A204.1 (cell line): Measurements from ENCODE around the gene HEXB.
A peak's percentile ranks its signal among the peaks of the same experiment; 100 is the strongest.
"Not testable (repeated sequence)": the region's sequence is repeated elsewhere in the genome, so short reads cannot be mapped to it uniquely, and the experiment has no call there.

Experiments
- FAIRE-seq: peaks from 2 replicates; lab custom pipeline; 2012; peaks lifted over from hg19 to GRCh38; lab: Jason Lieb, UNC

Gene HEXB

GRCh38 chr5:74659172-74659571 is 25.9 kb upstream of the HEXB start:
- FAIRE-seq: no peak

GRCh38 chr5:74660140-74660539 is 24.9 kb upstream of the HEXB start:
- no peak for FAIRE-seq

- no peak for FAIRE-seq
Measured at GRCh38 chr5:74660873-74661272, 24.2 kb upstream of the HEXB start.

- no peak for FAIRE-seq
Measured at GRCh38 chr5:74664551-74664950, 20.5 kb upstream of the HEXB start.

GRCh38 chr5:74665273-74665672 is 19.8 kb upstream of the HEXB start:
- no peak for FAIRE-seq

GRCh38 chr5:74665816-74666215 is 19.2 kb upstream of the HEXB start:
- FAIRE-seq: no peak

- FAIRE-seq: no peak
Measured at GRCh38 chr5:74667396-74667795, 17.6 kb upstream of the HEXB start.

GRCh38 chr5:74669821-74670220 is 15.2 kb upstream of the HEXB start:
- FAIRE-seq: no peak

GRCh38 chr5:74670396-74671038 is 14.5 kb upstream of the HEXB start:
- no peak for FAIRE-seq

GRCh38 chr5:74672215-74672877 is 12.7 kb upstream of the HEXB start:
- no peak for FAIRE-seq

- FAIRE-seq: peak; percentile 79
Measured at GRCh38 chr5:74673011-74673790, 11.8 kb upstream of the HEXB start.

GRCh38 chr5:74676466-74676865 is 8.6 kb upstream of the HEXB start:
- FAIRE-seq: not testable (repeated sequence)

- not testable (repeated sequence) for FAIRE-seq
Measured at GRCh38 chr5:74678123-74678522, 6.9 kb upstream of the HEXB start.

- not testable (repeated sequence) for FAIRE-seq
Measured at GRCh38 chr5:74679300-74679699, 5.7 kb upstream of the HEXB start.

- no peak for FAIRE-seq
Measured at GRCh38 chr5:74679966-74680365, 5.1 kb upstream of the HEXB start.

- FAIRE-seq: no peak
Measured at GRCh38 chr5:74685979-74686631, 1.1 kb downstream of the HEXB start.

- FAIRE-seq: no peak
Measured at GRCh38 chr5:74686962-74687751, 2.1 kb downstream of the HEXB start.

GRCh38 chr5:74693191-74693590 is 8.2 kb downstream of the HEXB start:
- no peak for FAIRE-seq

GRCh38 chr5:74717596-74717995 is 32.6 kb downstream of the HEXB start:
- no peak for FAIRE-seq

- no peak for FAIRE-seq
Measured at GRCh38 chr5:74722271-74722670, 37.2 kb downstream of the HEXB start.

- FAIRE-seq: no peak
Measured at GRCh38 chr5:74725331-74725730, 40.3 kb downstream of the HEXB start.

- FAIRE-seq: no peak
Measured at GRCh38 chr5:74736759-74737158, 51.7 kb downstream of the HEXB start.
